LNCAP (cell line): ENCODE measurements around the gene AGRN.

ENCODE experiments used
- CTCF ChIP-seq: fragments of 450-650 bp; IDR thresholded peaks from 2 replicates; pipeline ENCODE4 v1.5.1; 2017; ENCODE audit warnings: mild to moderate bottlenecking

Gene AGRN

GRCh38 chr1:985126-985525, 34.8 kb upstream of the AGRN start:
- no peak for TF ChIP-seq CTCF

- TF ChIP-seq CTCF, result no peak
Observed at GRCh38 chr1:991895-992294, 28.0 kb upstream of the AGRN start.

- TF ChIP-seq CTCF, result no peak
Observed at GRCh38 chr1:992362-992761, 27.6 kb upstream of the AGRN start.

GRCh38 chr1:993379-993995, 26.4 kb upstream of the AGRN start:
- TF ChIP-seq CTCF, result no peak

- TF ChIP-seq CTCF, result no peak
Observed at GRCh38 chr1:995665-996633, 24.0 kb upstream of the AGRN start.

GRCh38 chr1:996851-997712, 22.8 kb upstream of the AGRN start:
- no peak for TF ChIP-seq CTCF

GRCh38 chr1:997713-997992, 22.3 kb upstream of the AGRN start:
- TF ChIP-seq CTCF, result no peak
